Gastrocnemius medialis (tissue), 4 donors: ENCODE results near the gene TMEM63C.

ENCODE experiments used
- POLR2A ChIP-seq, 2 donors: fragments of 450-650 bp; IDR thresholded peaks; one replicate each; pipeline ENCODE4 v1.6.1; 2017; ENCODE audit warnings: antibody characterized with exemption in 2 of 2, mild to moderate bottlenecking in 2 of 2, moderate library complexity in 2 of 2
- TF ChIP-seq, protein P1 (sequence below), 5 experiments: fragments of 450-650 bp in 3 of 5; fragments of 200-600 bp in 2 of 5; sonication (generic) in 2 of 5; IDR thresholded peaks in 4 of 5; conservative IDR thresholded peaks in 1 of 5; 1 replicate in 4 of 5; 2 replicates in 1 of 5; pipeline ENCODE4 v1.5.1; 2016 to 2019; ENCODE audit warnings: antibody characterized with exemption in 5 of 5, mild to moderate bottlenecking in 3 of 5, moderate library complexity in 3 of 5

DNA sequence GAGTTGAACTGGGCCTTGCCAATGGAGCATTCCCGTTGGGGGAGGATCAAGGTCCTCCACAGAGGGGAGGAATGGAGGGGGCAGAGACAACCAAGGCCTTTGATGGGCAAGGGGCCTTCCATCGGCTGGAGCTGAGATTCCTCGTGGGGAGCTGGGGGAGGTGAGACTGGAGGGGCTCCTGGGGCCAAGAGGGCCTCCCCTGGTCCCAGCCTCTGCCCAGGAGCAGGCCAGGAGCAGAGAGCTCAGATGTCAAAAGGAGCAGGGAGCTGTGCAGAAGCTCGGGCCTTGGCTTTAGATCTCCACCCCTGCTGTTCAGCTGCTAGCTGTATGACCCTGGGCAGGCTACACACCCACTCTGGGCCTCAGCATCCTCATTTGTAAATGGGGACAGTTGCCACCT, 24.0 kb downstream of the TMEM63C start:
- TF ChIP-seq, protein P1, sequence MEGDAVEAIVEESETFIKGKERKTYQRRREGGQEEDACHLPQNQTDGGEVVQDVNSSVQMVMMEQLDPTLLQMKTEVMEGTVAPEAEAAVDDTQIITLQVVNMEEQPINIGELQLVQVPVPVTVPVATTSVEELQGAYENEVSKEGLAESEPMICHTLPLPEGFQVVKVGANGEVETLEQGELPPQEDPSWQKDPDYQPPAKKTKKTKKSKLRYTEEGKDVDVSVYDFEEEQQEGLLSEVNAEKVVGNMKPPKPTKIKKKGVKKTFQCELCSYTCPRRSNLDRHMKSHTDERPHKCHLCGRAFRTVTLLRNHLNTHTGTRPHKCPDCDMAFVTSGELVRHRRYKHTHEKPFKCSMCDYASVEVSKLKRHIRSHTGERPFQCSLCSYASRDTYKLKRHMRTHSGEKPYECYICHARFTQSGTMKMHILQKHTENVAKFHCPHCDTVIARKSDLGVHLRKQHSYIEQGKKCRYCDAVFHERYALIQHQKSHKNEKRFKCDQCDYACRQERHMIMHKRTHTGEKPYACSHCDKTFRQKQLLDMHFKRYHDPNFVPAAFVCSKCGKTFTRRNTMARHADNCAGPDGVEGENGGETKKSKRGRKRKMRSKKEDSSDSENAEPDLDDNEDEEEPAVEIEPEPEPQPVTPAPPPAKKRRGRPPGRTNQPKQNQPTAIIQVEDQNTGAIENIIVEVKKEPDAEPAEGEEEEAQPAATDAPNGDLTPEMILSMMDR (IDR thresholded peaks at IDR 0.05 in 4 of 5, conservative IDR thresholded peaks at IDR 0.05 in 1 of 5) = no peak
- no peak for TF ChIP-seq POLR2A (IDR thresholded peaks at IDR 0.05)
